ENCODE results near the gene LRCOL1.

- TF ChIP-seq POLR2A (IDR thresholded peaks at IDR 0.05; ENCODE audit: low read depth, low read length) = no peak
- no peak for TF ChIP-seq POLR2AphosphoS5 (IDR thresholded peaks at IDR 0.05; ENCODE audit: low read depth, low read length)
- no peak for TF ChIP-seq TAF1 (IDR thresholded peaks at IDR 0.05; ENCODE audit: borderline replicate concordance, low read depth, low read length)
These were observed 26.6 kb downstream of the LRCOL1 start for GRCh38 chr12:132583736-132584135.
